ENCODE data around the gene RPE65. TPM values are rescaled to one million over a fixed set of nuclear protein-coding genes. Genes with fewer than 3 reads are reported as not detected.
"Not testable (repeated sequence)": the region's sequence is repeated elsewhere in the genome, so short reads cannot be mapped to it uniquely, and the experiment has no call there.

Gene RPE65
- total RNA-seq, 1 donor, result not detected

- no peaks in the 10 kb centered on the region for H4K20me1 ChIP-seq (ENCODE audit: insufficient read depth, low read length)
- no peaks in the 10 kb centered on the region for H3K36me3 ChIP-seq (ENCODE audit: insufficient read depth, low read length)
- H3K4me2 ChIP-seq (ENCODE audit: insufficient read depth, low read length), result no peak overlapping the region
- H3K27me3 ChIP-seq (ENCODE audit: insufficient read depth, low read length), result no peaks in the 10 kb centered on the region
- H2AFZ ChIP-seq (ENCODE audit: low read length), result no peak overlapping the region
- no peaks in the 10 kb centered on the region for H3K4me1 ChIP-seq (ENCODE audit: insufficient read depth, low read length)
- no peak for TF ChIP-seq CTCF (IDR thresholded peaks at IDR 0.05; ENCODE audit: extremely low read depth, low read depth, low read length)
- DNase-seq (ENCODE audit: insufficient read length, low spot score, missing footprints), result no peak
- H3K79me2 ChIP-seq (ENCODE audit: insufficient read depth, low read length), result no peaks in the 10 kb centered on the region
- no peaks in the 10 kb centered on the region for H3K9me3 ChIP-seq (ENCODE audit: low read depth, low read length)
- H3K4me3 ChIP-seq (ENCODE audit: insufficient read depth, low read length), result no peak overlapping the region
- H3K27ac ChIP-seq (ENCODE audit: low read depth, low read length), result no peak overlapping the region
These were observed 28.4 kb downstream of the RPE65 start for GRCh38 chr1:68421350-68421749.

GRCh38 chr1:68409426-68409825 lies 40.3 kb downstream of the RPE65 start:
- TF ChIP-seq CTCF (IDR thresholded peaks at IDR 0.05; ENCODE audit: extremely low read depth, low read depth, low read length), result no peak
- Histone ChIP-seq H4K20me1 (ENCODE audit: insufficient read depth, low read length) (no peaks in the 10 kb centered on the region), H3K4me2 (ENCODE audit: insufficient read depth, low read length) (no peak overlapping the region), H3K4me3 (ENCODE audit: insufficient read depth, low read length) (no peak overlapping the region), H2AFZ (ENCODE audit: low read length) (peak overlapping the region; percentile 14), H3K36me3 (ENCODE audit: insufficient read depth, low read length) (no peaks in the 10 kb centered on the region), H3K27ac (ENCODE audit: low read depth, low read length) (no peak overlapping the region), H3K27me3 (ENCODE audit: insufficient read depth, low read length) (no peaks in the 10 kb centered on the region), H3K4me1 (ENCODE audit: insufficient read depth, low read length) (peaks cover 8% of the 10 kb centered on the region), H3K79me2 (ENCODE audit: insufficient read depth, low read length) (no peaks in the 10 kb centered on the region), H3K9me3 (ENCODE audit: low read depth, low read length) (no peaks in the 10 kb centered on the region)
- peak; percentile 37 for DNase-seq (ENCODE audit: insufficient read length, low spot score, missing footprints)

- no peak overlapping the region for H3K4me3 ChIP-seq (ENCODE audit: insufficient read depth, low read length)
- no peaks in the 10 kb centered on the region for H3K27me3 ChIP-seq (ENCODE audit: insufficient read depth, low read length)
- H3K4me1 ChIP-seq (ENCODE audit: insufficient read depth, low read length), result no peaks in the 10 kb centered on the region
- H3K27ac ChIP-seq (ENCODE audit: low read depth, low read length), result no peak overlapping the region
- DNase-seq (ENCODE audit: insufficient read length, low spot score, missing footprints), result no peak
- H3K9me3 ChIP-seq (ENCODE audit: low read depth, low read length), result no peaks in the 10 kb centered on the region
- H4K20me1 ChIP-seq (ENCODE audit: insufficient read depth, low read length), result no peaks in the 10 kb centered on the region
- no peak for TF ChIP-seq CTCF (IDR thresholded peaks at IDR 0.05; ENCODE audit: extremely low read depth, low read depth, low read length)
- H3K4me2 ChIP-seq (ENCODE audit: insufficient read depth, low read length), result no peak overlapping the region
- no peaks in the 10 kb centered on the region for H3K36me3 ChIP-seq (ENCODE audit: insufficient read depth, low read length)
- H3K79me2 ChIP-seq (ENCODE audit: insufficient read depth, low read length), result no peaks in the 10 kb centered on the region
- H2AFZ ChIP-seq (ENCODE audit: low read length), result no peak overlapping the region
These were observed 48.2 kb downstream of the RPE65 start for GRCh38 chr1:68401506-68401905.

GRCh38 chr1:68395575-68395974 lies 54.2 kb downstream of the RPE65 start:
- not testable (repeated sequence) for DNase-seq (ENCODE audit: insufficient read length, low spot score, missing footprints); H3K9me3 ChIP-seq (ENCODE audit: low read depth, low read length); H3K27ac ChIP-seq (ENCODE audit: low read depth, low read length); H4K20me1 ChIP-seq (ENCODE audit: insufficient read depth, low read length); H3K27me3 ChIP-seq (ENCODE audit: insufficient read depth, low read length); H3K79me2 ChIP-seq (ENCODE audit: insufficient read depth, low read length); H3K36me3 ChIP-seq (ENCODE audit: insufficient read depth, low read length); H3K4me1 ChIP-seq (ENCODE audit: insufficient read depth, low read length); H2AFZ ChIP-seq (ENCODE audit: low read length); H3K4me3 ChIP-seq (ENCODE audit: insufficient read depth, low read length); H3K4me2 ChIP-seq (ENCODE audit: insufficient read depth, low read length)

GRCh38 chr1:68392474-68392873 lies 57.3 kb downstream of the RPE65 start:
- not testable (repeated sequence) for H3K4me2 ChIP-seq (ENCODE audit: insufficient read depth, low read length); H3K4me3 ChIP-seq (ENCODE audit: insufficient read depth, low read length); H2AFZ ChIP-seq (ENCODE audit: low read length); H3K36me3 ChIP-seq (ENCODE audit: insufficient read depth, low read length); H3K79me2 ChIP-seq (ENCODE audit: insufficient read depth, low read length); H3K27me3 ChIP-seq (ENCODE audit: insufficient read depth, low read length); H3K4me1 ChIP-seq (ENCODE audit: insufficient read depth, low read length); DNase-seq (ENCODE audit: insufficient read length, low spot score, missing footprints); H4K20me1 ChIP-seq (ENCODE audit: insufficient read depth, low read length); H3K9me3 ChIP-seq (ENCODE audit: low read depth, low read length); H3K27ac ChIP-seq (ENCODE audit: low read depth, low read length)

GRCh38 chr1:68385798-68386524 lies 63.8 kb downstream of the RPE65 start:
- Histone ChIP-seq H3K27ac (ENCODE audit: low read depth, low read length) (peak overlapping the region; percentile 93), H3K4me1 (ENCODE audit: insufficient read depth, low read length) (peaks cover 24% of the 10 kb centered on the region)
- H3K4me2 ChIP-seq (ENCODE audit: insufficient read depth, low read length); H2AFZ ChIP-seq (ENCODE audit: low read length); H3K36me3 ChIP-seq (ENCODE audit: insufficient read depth, low read length); DNase-seq (ENCODE audit: insufficient read length, low spot score, missing footprints); H3K9me3 ChIP-seq (ENCODE audit: low read depth, low read length); H3K4me3 ChIP-seq (ENCODE audit: insufficient read depth, low read length); H3K27me3 ChIP-seq (ENCODE audit: insufficient read depth, low read length); H4K20me1 ChIP-seq (ENCODE audit: insufficient read depth, low read length); H3K79me2 ChIP-seq (ENCODE audit: insufficient read depth, low read length): not testable (repeated sequence)
